H1 (cell line): Measurements from ENCODE around the gene FOXP4. TPM values are rescaled to one million over a fixed set of nuclear protein-coding genes. Genes with fewer than 3 reads are reported as not detected.

Source experiments
- CTCF ChIA-PET: fragments of 300-600 bp; sonication (Branson Sonifier 250); formaldehyde crosslinking; loops from one replicate; lab custom pipeline; 2021; ENCODE audit not compliant: partially characterized antibody; lab: Charles Lee
- POLR2A ChIA-PET: fragments of 300-600 bp; sonication (Branson Sonifier 250); formaldehyde crosslinking; loops from one replicate; lab custom pipeline; 2021; ENCODE audit warnings: inconsistent platforms; ENCODE audit not compliant: partially characterized antibody; lab: Charles Lee
- DNase-seq, 2 experiments: peaks; one replicate each; pipeline versions ENCODE4 v3.0.0 to v3.0.0-alpha.2; 2010 to 2022; ENCODE audit warnings: low spot score in 2 of 2, low read depth in 1 of 2, mixed read lengths in 1 of 2
- FAIRE-seq: peaks from 2 replicates; lab custom pipeline; 2011; peaks lifted over from hg19 to GRCh38; lab: Jason Lieb, UNC
- H2AFZ ChIP-seq: 2 replicates; pipeline ENCODE4 v1.8.1; 2012; ENCODE audit warnings: low read length, inconsistent platforms
- H2AK5ac ChIP-seq: 2 replicates; pipeline ENCODE4 v1.6.1; 2013; ENCODE audit warnings: low read depth, low read length
- H2BK120ac ChIP-seq: replicated peaks from 2 replicates; pipeline ENCODE3; 2013; ENCODE audit warnings: low read depth, low read length, inconsistent platforms
- H2BK12ac ChIP-seq: 2 replicates; pipeline ENCODE4 v1.6.1; 2013; ENCODE audit warnings: low read depth, low read length
- H2BK15ac ChIP-seq: 2 replicates; pipeline ENCODE4 v1.6.1; 2013; ENCODE audit warnings: low read length
- H2BK20ac ChIP-seq: 2 replicates; pipeline ENCODE4 v1.6.1; 2013; ENCODE audit warnings: low read length
- H2BK5ac ChIP-seq: 2 replicates; pipeline ENCODE4 v1.6.1; 2013; ENCODE audit warnings: low read depth, low read length
- H3K14ac ChIP-seq: 2 replicates; pipeline ENCODE4 v1.6.1; 2013; ENCODE audit warnings: inconsistent platforms; ENCODE audit not compliant: insufficient read length
- H3K18ac ChIP-seq: 2 replicates; pipeline ENCODE4 v1.6.1; 2013; ENCODE audit warnings: low read length; ENCODE audit errors: extremely low read depth
- H3K23ac ChIP-seq: 2 replicates; pipeline ENCODE4 v1.6.1; 2013; ENCODE audit warnings: inconsistent platforms; ENCODE audit not compliant: insufficient read length
- H3K23me2 ChIP-seq: 2 replicates; pipeline ENCODE4 v1.6.1; 2013; ENCODE audit warnings: low read depth, low read length
- H3K27ac ChIP-seq: 2 replicates; pipeline ENCODE4 v1.6.1; 2011; ENCODE audit warnings: low read depth, low read length, inconsistent platforms
- H3K27me3 ChIP-seq, 4 experiments: replicated peaks in 1 of 4; 1 replicate in 1 of 4; 2 replicates in 3 of 4; pipeline versions ENCODE4 v1.6.1 to v1.8.1; 2011 to 2013; ENCODE audit warnings: low read length in 3 of 4, mild to moderate bottlenecking in 3 of 4, inconsistent platforms in 2 of 4, mixed read lengths in 2 of 4, moderate library complexity in 1 of 4; ENCODE audit not compliant: control insufficient read depth in 3 of 4, insufficient read depth in 3 of 4; ENCODE audit errors: extremely low read depth in 1 of 4
- H3K36me3 ChIP-seq, 4 experiments: 2 replicates each; pipeline versions ENCODE4 v1.6.1 to v1.8.1; 2011 to 2013; ENCODE audit warnings: mild to moderate bottlenecking in 4 of 4, low read length in 3 of 4, moderate library complexity in 2 of 4, control low read depth in 1 of 4, inconsistent platforms in 1 of 4; ENCODE audit not compliant: insufficient read depth in 4 of 4, control insufficient read depth in 2 of 4
- H3K4ac ChIP-seq: replicated peaks from 2 replicates; pipeline ENCODE3; 2013; ENCODE audit warnings: low read length, low read depth, mixed read lengths, inconsistent platforms; ENCODE audit not compliant: insufficient read length
- H3K4me1 ChIP-seq, 4 experiments: replicated peaks in 1 of 4; 1 replicate in 1 of 4; 2 replicates in 3 of 4; pipeline versions ENCODE4 v1.6.1 to v1.8.1; 2011 to 2013; ENCODE audit warnings: low read length in 3 of 4, inconsistent platforms in 2 of 4, mixed read lengths in 1 of 4; ENCODE audit not compliant: insufficient read depth in 4 of 4, control insufficient read depth in 3 of 4
- H3K4me2 ChIP-seq, 2 experiments: 2 replicates each; pipeline versions ENCODE4 v1.6.1 to v1.8.1; 2011 to 2013; ENCODE audit warnings: low read depth in 2 of 2, low read length in 2 of 2, control low read depth in 1 of 2, inconsistent platforms in 1 of 2, mild to moderate bottlenecking in 1 of 2; ENCODE audit not compliant: insufficient read depth in 1 of 2
- H3K4me3 ChIP-seq, 4 experiments: fragments of 200-600, 300-600 bp in 1 of 4; sonication (generic), shearing (Covaris generic), sonication (Bioruptor Twin) in 1 of 4; 2 replicates each; pipeline versions ENCODE4 v1.5.1 to v1.8.1; 2011 to 2016; ENCODE audit warnings: low read length in 4 of 4, low read depth in 3 of 4, control low read depth in 2 of 4, inconsistent platforms in 2 of 4, mild to moderate bottlenecking in 2 of 4, mixed read lengths in 1 of 4, moderate library complexity in 1 of 4; ENCODE audit not compliant: insufficient read depth in 2 of 4; ENCODE audit errors: extremely low read depth in 1 of 4
- H3K56ac ChIP-seq: replicated peaks from 2 replicates; pipeline ENCODE3; 2013; ENCODE audit warnings: low read depth, mild to moderate bottlenecking, mixed read lengths, low read length, inconsistent platforms; ENCODE audit not compliant: insufficient read length
- H3K79me1 ChIP-seq: 2 replicates; pipeline ENCODE4 v1.6.1; 2013; ENCODE audit warnings: low read depth, low read length, control low read depth
- H3K79me2 ChIP-seq, 2 experiments: 2 replicates each; pipeline versions ENCODE4 v1.6.1 to v1.8.1; 2012 to 2013; ENCODE audit warnings: low read length in 2 of 2, mild to moderate bottlenecking in 2 of 2, inconsistent platforms in 1 of 2; ENCODE audit not compliant: insufficient read depth in 2 of 2, control insufficient read depth in 1 of 2
- H3K9ac ChIP-seq, 4 experiments: replicated peaks in 1 of 4; 1 replicate in 1 of 4; 2 replicates in 3 of 4; pipeline versions ENCODE4 v1.6.1 to v1.8.1; 2011 to 2013; ENCODE audit warnings: low read depth in 3 of 4, low read length in 3 of 4, control low read depth in 2 of 4, mild to moderate bottlenecking in 2 of 4, moderate library complexity in 2 of 4, inconsistent platforms in 1 of 4; ENCODE audit errors: extremely low read depth in 1 of 4
- H3K9me3 ChIP-seq, 2 experiments: 2 replicates each; pipeline versions ENCODE4 v1.6.1 to v1.8.1; 2012 to 2013; ENCODE audit warnings: mild to moderate bottlenecking in 2 of 2, moderate library complexity in 2 of 2, control low read depth in 1 of 2, inconsistent platforms in 1 of 2, low read depth in 1 of 2, low read length in 1 of 2, mixed read lengths in 1 of 2; ENCODE audit not compliant: insufficient read depth in 2 of 2
- H4K20me1 ChIP-seq, 2 experiments: replicated peaks in 1 of 2; 2 replicates each; pipeline versions ENCODE3 to v1.8.1; 2011 to 2013; ENCODE audit warnings: inconsistent platforms in 2 of 2, low read length in 2 of 2, mild to moderate bottlenecking in 1 of 2; ENCODE audit not compliant: insufficient read depth in 2 of 2, control insufficient read depth in 1 of 2
- H4K5ac ChIP-seq: 2 replicates; pipeline ENCODE4 v1.6.1; 2013; ENCODE audit warnings: low read length, low read depth, mixed read lengths, inconsistent platforms; ENCODE audit not compliant: insufficient read length
- H4K8ac ChIP-seq: 2 replicates; pipeline ENCODE4 v1.8.0; 2013; ENCODE audit warnings: mild to moderate bottlenecking, moderate library complexity, low read length, inconsistent platforms; ENCODE audit not compliant: insufficient read depth; ENCODE audit errors: extremely low read depth
- H4K91ac ChIP-seq: replicated peaks from 2 replicates; pipeline ENCODE3; 2013; ENCODE audit warnings: low read length, mixed read lengths, inconsistent platforms; ENCODE audit not compliant: insufficient read length
- EP300 ChIP-seq, 2 experiments: IDR thresholded peaks; 1 replicate in 1 of 2; 2 replicates in 1 of 2; pipeline ENCODE4 v1.6.1; 2011 to 2012; ENCODE audit warnings: low read depth in 2 of 2, low read length in 2 of 2, mild to moderate bottlenecking in 2 of 2, borderline replicate concordance in 1 of 2, inconsistent platforms in 1 of 2, moderate library complexity in 1 of 2
- TCF12 ChIP-seq: IDR thresholded peaks from 2 replicates; pipeline ENCODE4 v1.6.1; 2011; ENCODE audit warnings: low read depth, mild to moderate bottlenecking, low read length
- WGBS, 2 experiments: shearing (Covaris generic) in 1 of 2; methylation state at CpG; one replicate each; pipeline versions ENCODE4 v1.1.6 to v1.1.7; 2013 to 2015; ENCODE audit warnings: low lambda C conversion rate in 2 of 2, mixed read lengths in 2 of 2, inconsistent platforms in 1 of 2, low coverage in 1 of 2, missing lambda C conversion rate in 1 of 2; ENCODE audit not compliant: insufficient replicate concordance in 2 of 2, insufficient coverage in 1 of 2, insufficient read length in 1 of 2; ENCODE audit errors: extremely low coverage in 1 of 2, missing lambda C conversion rate in 1 of 2; 5-methylcytosine and 5-hydroxymethylcytosine counted together
- polyA plus RNA-seq, 7 experiments: library from polyadenylated mRNA; depleted of rRNA in 3 of 7; stranded (reverse) in 5 of 7; unstranded in 2 of 7; fragments of >200 nt in 5 of 7; fragments of 200-250 nt in 2 of 7; gene quantifications; 1 replicate in 5 of 7; 2 replicates in 1 of 7; 4 replicates in 1 of 7; pipeline versions ENCODE4 v1.2.1 to v1.2.3, GENCODE V29; 2011 to 2013; ENCODE audit warnings: missing spikeins in 2 of 7, mixed read lengths in 2 of 7
- total RNA-seq: library from RNA; stranded (reverse); fragmentation: NEBNext Ultra II Directional; extraction: Animal tissue kit (Norgen Biotek cat#: 25700); gene quantifications from 2 replicates; pipeline ENCODE4 v1.2.1, GENCODE V29; 2021

FOXP4 gene
- total and polyA plus RNA-seq, 2 of the 8 experiments (the other 6 are each of a cell fraction or from before 2014, with no cell fraction given), result 4.8 to 13.3 TPM

DNA sequence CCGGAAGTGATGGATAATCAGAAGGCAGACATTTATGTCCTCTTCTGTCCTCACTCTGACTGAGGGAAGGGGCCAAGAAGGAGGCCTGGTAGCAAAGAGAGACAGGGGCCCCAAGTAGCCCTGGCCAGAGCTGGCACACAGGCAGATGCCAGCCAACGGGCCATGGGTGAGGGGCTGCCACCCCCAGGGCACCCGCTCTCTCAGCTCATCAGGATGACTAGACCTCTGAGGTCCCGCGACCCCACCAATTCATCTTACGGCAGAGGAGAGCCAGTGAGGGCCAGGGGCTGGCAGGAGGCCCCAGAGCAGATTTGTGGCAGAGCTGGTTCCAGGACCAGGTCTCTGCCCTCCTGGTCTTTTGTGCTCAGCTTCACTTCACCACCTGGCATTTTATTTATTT, 49.0 kb downstream of the FOXP4 start:
- WGBS, 2 experiments, result 92% methylated on average over 6 of the region's 6 CpGs; no CpG with 5 or more reads in 1 of the 2 experiments
- DNase-seq, result no peak
- Histone ChIP-seq H2AK5ac (no peak overlapping the region), H3K23me2 (no peaks in the 10 kb centered on the region), H3K23ac (no peak overlapping the region), H3K9me3 (no peaks in the 10 kb centered on the region), H2BK12ac (no peak overlapping the region), H3K56ac (no peak overlapping the region), H3K36me3 (peaks cover 0 to 3% (median 0%) of the 10 kb centered on the region in 4 experiments; a peak in 2 of 8 replicates), H2BK15ac (no peak overlapping the region), H3K14ac (no peak overlapping the region), H4K8ac (peak overlapping the region; percentile 46; the same call in 1 of the 2 replicates), H3K18ac (no peak overlapping the region), H3K4me2 (no peak overlapping the region), H3K27me3 (no peaks in the 10 kb centered on the region), H3K79me2 (no peaks in the 10 kb centered on the region), H3K4me1 (peaks cover 3 to 26% (median 13%) of the 10 kb centered on the region in 4 experiments), H4K20me1 (peaks cover 0 to 2% of the 10 kb centered on the region in 2 experiments), H3K9ac (no peak overlapping the region), H2BK120ac (no peak overlapping the region), H2AFZ (no peak overlapping the region), H2BK20ac (no peak overlapping the region), H2BK5ac (0 out of 2 replicates have a peak overlapping the region, but pooled peaks have one; percentile 63), H3K4me3 (no peak overlapping the region), H3K4ac (no peak overlapping the region), H3K79me1 (no peaks in the 10 kb centered on the region), H4K91ac (no peak overlapping the region), H4K5ac (no peak overlapping the region), H3K27ac (no peak overlapping the region)
- POLR2A ChIA-PET, result interaction anchor here (0.9 to 1.6 kb wide), 3 partner anchors 10 to 42 kb away, joined by 3 to 6 read pairs (median 4); no protein-coding TSS in a partner anchor
- no peak for FAIRE-seq
- CTCF ChIA-PET, result interaction anchor here (0.7 to 27.7 kb wide), 21 partner anchors 8 to 227 kb away, joined by 3 to 361 read pairs (median 4); no protein-coding TSS in a partner anchor
- no peak for TF ChIP-seq TCF12
- TF ChIP-seq EP300 (IDR thresholded peaks at IDR 0.05; ENCODE audit: borderline replicate concordance in 1 of 2, low read depth in 2 of 2, low read length in 2 of 2), result no peak
